DOHH2 (cell line): ENCODE data around the gene HYI.

Experiments used
- H3F3A ChIP-seq: fragments of 200-600 bp; sonication (generic), shearing (Covaris generic); 2 replicates; pipeline ENCODE4 v1.6.0; 2016; ENCODE audit warnings: antibody characterized with exemption, mild to moderate bottlenecking; ENCODE audit not compliant: control insufficient read depth, insufficient read depth
- H3K27ac ChIP-seq: fragments of 200-600 bp; sonication (generic); 2 replicates; pipeline ENCODE4 v1.5.1; 2014; ENCODE audit warnings: low read depth, mild to moderate bottlenecking, low read length, moderate library complexity
- H3K27me3 ChIP-seq: fragments of 200-600 bp; sonication (generic); 2 replicates; pipeline ENCODE4 v1.6.1; 2014; ENCODE audit warnings: mild to moderate bottlenecking, low read length, mixed read lengths; ENCODE audit not compliant: control insufficient read depth
- H3K36me3 ChIP-seq: fragments of 200-600 bp; sonication (generic); 2 replicates; pipeline ENCODE4 v1.6.1; 2014; ENCODE audit warnings: mild to moderate bottlenecking, low read length, moderate library complexity, mixed read lengths; ENCODE audit not compliant: control insufficient read depth
- H3K4me1 ChIP-seq: fragments of 200-600 bp; sonication (generic); 2 replicates; pipeline ENCODE4 v1.6.1; 2014; ENCODE audit warnings: mild to moderate bottlenecking, low read length, mixed read lengths; ENCODE audit not compliant: control insufficient read depth
- H3K4me2 ChIP-seq: fragments of 200-600 bp; sonication (generic); 2 replicates; pipeline ENCODE4 v1.6.0; 2014; ENCODE audit warnings: mild to moderate bottlenecking, low read length, moderate library complexity
- H3K4me3 ChIP-seq: fragments of 200-600 bp; sonication (generic); 2 replicates; pipeline ENCODE4 v1.5.1; 2014; ENCODE audit warnings: mild to moderate bottlenecking, low read length, mixed read lengths
- H3K79me2 ChIP-seq: fragments of 200-600 bp; sonication (generic); 2 replicates; pipeline ENCODE4 v1.6.1; 2014; ENCODE audit warnings: mild to moderate bottlenecking, low read length, mixed read lengths; ENCODE audit not compliant: control insufficient read depth
- H3K9me2 ChIP-seq: fragments of 200-600 bp; sonication (generic); replicated peaks from 2 replicates; pipeline ENCODE4 v1.6.1; 2014; ENCODE audit warnings: mild to moderate bottlenecking, low read length, mixed read lengths; ENCODE audit not compliant: control insufficient read depth
- H3K9me3 ChIP-seq: fragments of 200-600 bp; sonication (generic); 2 replicates; pipeline ENCODE4 v1.6.1; 2014; ENCODE audit warnings: antibody characterized with exemption, low read length, mixed read lengths; ENCODE audit not compliant: control insufficient read depth, insufficient read depth
- H4K20me1 ChIP-seq: fragments of 200-600 bp; sonication (generic); 2 replicates; pipeline ENCODE4 v1.6.0; 2014; ENCODE audit warnings: low read depth, mild to moderate bottlenecking, antibody characterized with exemption, low read length, moderate library complexity; ENCODE audit not compliant: control insufficient read depth, insufficient read depth
- CTCF ChIP-seq: fragments of 200-600 bp; sonication (generic); IDR thresholded peaks from one replicate; pipeline ENCODE4 v1.5.1; 2014; ENCODE audit warnings: antibody characterized with exemption, mild to moderate bottlenecking, low read depth, low read length; ENCODE audit not compliant: poor library complexity, severe bottlenecking
- EZH2phosphoT487 ChIP-seq: fragments of 200-600 bp; sonication (generic); IDR thresholded peaks from 2 replicates; pipeline ENCODE4 v1.6.1; 2017; ENCODE audit warnings: borderline replicate concordance, mild to moderate bottlenecking, antibody characterized with exemption, low read length, moderate library complexity, mixed read lengths

HYI gene

GRCh38 chr1:43452789-43453441, 816 bp downstream of the HYI start:
- H4K20me1 ChIP-seq = no peaks in the 10 kb centered on the region
- H3K4me2 ChIP-seq = peak overlapping the region; percentile 52; the same call in 1 of the 2 replicates
- H3F3A ChIP-seq = no peaks in the 10 kb centered on the region
- H3K27me3 ChIP-seq = peaks cover 29% of the 10 kb centered on the region
- peaks cover 20% of the 10 kb centered on the region for H3K36me3 ChIP-seq
- H3K4me3 ChIP-seq = peak overlapping the region; percentile 50
- H3K9me2 ChIP-seq = no peaks in the 10 kb centered on the region
- H3K4me1 ChIP-seq = peaks cover 11% of the 10 kb centered on the region
- no peak overlapping the region for H3K27ac ChIP-seq
- H3K9me3 ChIP-seq = no peaks in the 10 kb centered on the region
- TF ChIP-seq EZH2phosphoT487 (no peak), CTCF (no peak)
- H3K79me2 ChIP-seq = no peaks in the 10 kb centered on the region

- TF ChIP-seq CTCF (no peak), EZH2phosphoT487 (no peak)
- Histone ChIP-seq H3K9me2 (no peaks in the 10 kb centered on the region), H3K9me3 (no peaks in the 10 kb centered on the region), H3K4me2 (no peak overlapping the region), H4K20me1 (no peaks in the 10 kb centered on the region), H3K79me2 (no peaks in the 10 kb centered on the region), H3K36me3 (peaks cover 27% of the 10 kb centered on the region), H3F3A (no peaks in the 10 kb centered on the region), H3K4me3 (no peak overlapping the region), H3K27me3 (peaks cover 29% of the 10 kb centered on the region), H3K4me1 (peaks cover 11% of the 10 kb centered on the region), H3K27ac (no peak overlapping the region)
Measured at GRCh38 chr1:43451701-43452532, 1.8 kb downstream of the HYI start.

- Histone ChIP-seq H3F3A (no peaks in the 10 kb centered on the region), H3K79me2 (no peaks in the 10 kb centered on the region), H3K27me3 (peaks cover 24% of the 10 kb centered on the region), H4K20me1 (no peaks in the 10 kb centered on the region), H3K36me3 (peaks cover 31% of the 10 kb centered on the region), H3K4me3 (no peak overlapping the region), H3K27ac (no peak overlapping the region), H3K9me3 (no peaks in the 10 kb centered on the region), H3K4me1 (peaks cover 11% of the 10 kb centered on the region), H3K9me2 (no peaks in the 10 kb centered on the region), H3K4me2 (no peak overlapping the region)
- TF ChIP-seq CTCF (no peak), EZH2phosphoT487 (no peak)
Measured at GRCh38 chr1:43451157-43451591, 2.6 kb downstream of the HYI start.
